ENCODE data around the gene ROBO2.

Gene ROBO2

DNA sequence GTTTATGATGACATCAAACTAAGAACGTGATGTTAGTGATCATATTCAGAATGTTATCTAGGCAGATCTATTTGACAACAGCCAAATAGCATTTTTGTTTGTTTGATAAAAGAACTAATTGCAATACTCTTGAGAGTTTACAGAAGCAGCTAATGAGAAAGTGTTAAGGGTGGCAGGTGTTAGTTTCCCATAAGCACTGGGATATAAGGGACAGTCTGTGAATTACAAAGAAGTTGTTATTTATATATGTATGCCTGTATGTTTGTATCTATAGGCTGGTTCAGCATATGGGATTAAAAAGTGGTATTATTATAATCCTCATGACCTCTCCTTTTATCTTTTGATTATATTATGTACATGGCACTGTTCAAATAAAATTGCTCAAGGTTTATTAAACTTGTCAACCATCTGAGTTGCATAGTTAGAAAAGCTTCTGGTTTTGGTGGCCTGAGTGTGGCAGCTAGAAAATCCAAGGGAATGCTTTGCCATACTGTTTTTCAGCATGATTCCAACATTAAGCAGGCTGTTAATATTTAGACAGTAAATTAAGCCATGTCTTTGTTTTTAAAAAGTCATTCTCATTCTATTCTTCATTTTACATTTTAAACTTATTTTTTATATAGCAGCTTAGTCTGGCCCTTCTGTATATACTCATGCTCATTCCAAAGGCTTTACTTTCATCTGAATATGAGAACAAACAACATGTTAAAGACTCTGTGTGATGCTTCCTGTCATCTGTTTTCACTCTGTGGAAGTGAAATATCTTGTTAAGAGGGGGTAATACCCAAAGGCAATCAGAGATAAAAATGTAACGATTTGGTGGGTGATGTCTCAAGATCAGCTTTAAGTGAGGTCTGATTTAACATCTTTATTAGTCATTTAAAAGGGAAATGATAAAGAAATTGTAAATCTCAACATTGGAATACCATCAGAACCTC is 13.1 kb downstream of the ROBO2 start:
- DNase-seq: no peak

DNA sequence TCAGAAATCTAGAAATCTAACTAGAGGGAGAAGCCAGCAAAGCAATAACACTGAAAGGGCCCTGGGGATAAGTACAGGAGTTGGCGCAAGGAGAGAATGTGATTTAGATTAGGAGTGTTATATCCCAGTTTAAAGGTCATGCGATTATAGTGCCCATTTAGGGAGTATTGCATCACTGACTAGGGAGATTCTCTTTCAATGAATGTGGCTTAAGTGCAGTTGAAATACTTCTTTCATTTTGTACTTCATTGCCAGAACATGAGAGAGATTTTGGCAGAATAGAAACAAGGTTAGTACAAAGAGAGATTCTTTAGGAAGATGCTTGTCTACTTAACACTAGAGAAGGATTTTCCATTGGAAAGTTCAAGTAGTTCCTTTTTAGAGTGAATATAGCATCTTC is 13.9 kb downstream of the ROBO2 start:
- DNase-seq: no peak

DNA sequence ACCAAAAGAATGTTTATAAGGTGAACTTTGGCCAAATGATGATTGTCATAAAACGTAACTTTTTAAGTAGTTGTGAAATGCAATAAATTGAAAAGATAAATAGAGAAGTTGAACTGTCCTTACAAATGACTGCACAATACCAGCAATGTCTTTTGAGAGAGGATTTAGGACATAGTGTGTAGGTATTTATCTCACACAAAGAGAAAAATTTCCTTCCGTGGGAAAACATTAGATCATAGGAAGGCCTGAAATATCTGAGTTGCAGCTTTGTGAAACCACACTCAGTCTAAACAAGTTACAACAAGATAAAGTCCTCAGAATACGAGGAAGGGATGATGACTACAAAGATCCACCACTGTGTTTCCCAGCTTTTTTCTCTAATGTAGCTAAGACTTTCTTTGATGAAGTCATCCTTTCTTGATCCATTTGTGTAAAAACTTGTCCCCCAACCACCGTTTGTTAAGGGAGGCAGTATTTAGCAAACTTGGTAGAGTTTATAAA is 16.0 kb downstream of the ROBO2 start:
- no peak for DNase-seq

DNA sequence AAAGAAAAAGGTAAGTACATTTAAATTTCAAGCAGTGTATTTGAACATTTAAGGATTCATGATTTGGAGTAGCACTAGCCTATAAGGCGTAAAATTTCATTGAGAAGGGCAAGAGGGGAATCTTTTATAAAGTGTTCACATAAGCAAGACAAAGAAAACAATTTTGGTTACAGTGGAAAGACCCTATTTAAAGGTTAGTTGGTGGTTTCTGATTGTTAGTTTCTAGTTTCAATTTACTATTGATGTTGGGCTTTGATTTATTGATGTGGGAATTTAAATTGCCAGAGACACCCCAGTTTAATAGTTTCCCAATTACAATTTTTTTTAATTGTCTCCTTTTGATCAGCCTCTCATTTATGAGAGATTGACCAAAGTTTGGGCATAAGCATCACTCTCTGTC is 19.5 kb downstream of the ROBO2 start:
- DNase-seq: no peak

DNA sequence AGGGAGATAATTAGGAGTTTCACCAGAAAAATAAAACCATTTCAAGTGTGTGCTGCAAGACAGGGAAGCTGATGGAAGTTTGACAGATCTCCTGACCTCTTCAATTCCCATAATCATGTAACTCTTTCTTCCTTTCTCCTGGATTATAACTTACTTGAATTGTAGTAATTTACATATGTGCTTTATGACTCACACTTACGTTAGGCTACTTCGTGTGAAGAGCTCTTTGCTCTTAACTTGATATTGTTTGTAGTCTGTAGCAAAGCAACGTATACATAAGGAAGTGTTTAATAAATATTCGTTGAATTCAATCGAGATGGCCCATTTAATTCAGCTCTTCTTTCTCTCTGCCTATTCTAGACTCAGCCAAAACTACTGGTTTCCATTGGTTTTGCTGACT is 23.5 kb downstream of the ROBO2 start:
- DNase-seq: no peak

DNA sequence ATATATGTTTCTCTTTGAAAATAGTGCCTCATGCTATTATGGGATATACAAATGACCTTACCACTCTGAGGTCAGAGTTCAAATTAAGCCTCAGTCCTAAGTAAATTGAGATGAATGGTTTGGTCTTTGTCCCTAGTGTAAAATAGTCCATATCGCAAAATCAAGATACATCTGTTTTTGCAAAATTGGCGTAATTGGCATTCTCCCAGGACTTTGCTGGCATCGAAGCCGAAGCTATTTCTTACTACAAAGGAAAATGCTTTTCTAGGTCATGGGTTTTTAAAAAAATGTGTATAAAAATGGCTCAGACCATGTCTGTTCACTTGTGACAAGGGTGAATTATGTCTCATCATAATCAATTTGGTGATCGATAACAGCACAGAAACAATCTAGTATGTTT is 25.9 kb downstream of the ROBO2 start:
- no peak for DNase-seq

DNA sequence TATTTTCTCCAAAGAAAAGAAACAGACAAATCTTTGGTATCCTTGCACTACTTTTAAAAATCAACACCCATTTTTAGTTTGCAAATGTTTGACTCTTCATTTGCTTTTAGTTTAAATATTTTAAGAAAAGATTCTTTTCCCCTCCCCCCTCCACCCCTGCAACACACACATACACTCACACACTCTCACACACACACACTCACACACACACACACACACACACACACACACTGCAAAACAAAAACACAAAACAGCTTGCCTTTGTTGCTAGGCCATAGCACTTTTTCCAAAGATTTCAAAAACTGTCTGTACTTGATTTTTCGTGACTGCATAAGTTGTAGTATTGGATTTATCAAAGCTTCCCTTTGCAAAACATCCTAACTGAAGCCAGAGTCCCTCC is 26.9 kb downstream of the ROBO2 start:
- no peak for DNase-seq

DNA sequence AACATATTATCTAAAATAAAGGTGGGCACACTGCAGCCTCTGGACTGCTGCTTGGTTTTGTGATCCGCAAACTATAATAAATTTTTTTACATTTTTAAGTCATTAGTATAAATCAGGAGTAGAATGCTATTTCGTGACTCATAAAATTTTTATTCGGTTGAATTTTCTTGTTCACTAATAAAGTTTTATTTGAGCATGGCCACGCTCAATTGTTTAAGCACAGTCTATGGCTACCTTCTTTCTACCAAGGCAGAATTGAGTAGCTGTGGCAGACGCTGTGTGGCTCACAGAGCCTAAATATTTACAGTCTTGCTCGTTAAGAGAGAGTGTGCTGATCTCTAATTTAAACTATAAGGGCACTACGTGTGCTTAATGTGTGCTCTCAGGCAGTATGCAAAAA is 28.9 kb downstream of the ROBO2 start:
- DNase-seq: no peak

DNA sequence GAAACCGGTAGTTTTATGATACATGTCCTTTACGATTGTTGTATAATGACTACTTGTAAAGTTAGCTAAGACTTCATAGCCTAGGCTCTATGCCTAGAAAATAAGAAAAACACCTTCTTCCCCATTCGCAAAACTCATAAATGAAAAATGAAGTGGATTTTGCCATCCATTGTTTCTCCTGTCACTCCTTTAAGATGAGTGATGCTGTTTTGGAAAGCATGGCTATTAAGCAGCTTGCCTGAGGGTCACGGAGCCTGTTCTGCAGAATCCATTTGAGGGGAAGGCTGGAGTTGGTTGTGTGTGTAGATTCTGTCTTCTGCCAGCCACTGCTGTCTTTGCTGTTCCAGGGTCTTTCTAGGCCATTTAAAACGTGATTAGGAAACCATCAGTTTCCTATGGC is 31.5 kb downstream of the ROBO2 start:
- DNase-seq: no peak

DNA sequence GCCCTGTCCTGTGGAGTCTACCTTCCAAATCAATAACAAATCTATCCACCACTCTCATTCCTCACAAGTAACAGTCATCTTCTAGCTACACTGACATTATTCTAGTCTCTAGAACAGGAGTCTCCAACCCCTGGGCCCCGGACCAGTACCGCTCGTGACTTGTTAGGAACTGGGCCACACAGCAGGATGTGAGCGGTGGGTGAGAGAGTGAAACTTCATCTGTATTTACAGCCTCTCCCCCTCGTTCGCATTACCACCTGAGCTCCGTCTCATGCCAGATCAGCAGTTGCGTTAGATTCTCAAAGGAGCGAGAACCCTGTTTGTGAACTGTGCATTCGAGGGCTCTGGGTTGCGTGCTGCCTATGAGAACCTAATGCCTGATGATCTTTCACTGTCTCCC is 31.9 kb downstream of the ROBO2 start:
- DNase-seq: no peak

DNA sequence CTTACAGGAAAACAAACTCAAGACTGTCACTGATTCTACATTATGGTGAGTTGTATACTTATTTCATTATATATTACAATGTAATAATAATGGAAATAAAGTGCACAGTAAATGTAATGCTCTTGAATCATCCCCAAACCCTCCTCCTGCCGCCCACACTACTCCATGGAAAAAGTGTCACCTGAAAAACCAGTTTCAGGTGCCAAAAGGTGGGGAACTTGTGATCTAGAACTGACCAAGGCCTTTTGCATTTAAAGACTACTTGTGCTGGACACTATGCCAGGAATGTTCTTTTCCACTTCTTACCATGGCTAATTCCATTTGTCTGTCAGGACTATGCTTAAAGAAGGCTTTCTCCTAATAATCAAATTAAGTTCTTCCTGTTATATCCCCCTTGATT is 32.3 kb downstream of the ROBO2 start:
- no peak for DNase-seq

DNA sequence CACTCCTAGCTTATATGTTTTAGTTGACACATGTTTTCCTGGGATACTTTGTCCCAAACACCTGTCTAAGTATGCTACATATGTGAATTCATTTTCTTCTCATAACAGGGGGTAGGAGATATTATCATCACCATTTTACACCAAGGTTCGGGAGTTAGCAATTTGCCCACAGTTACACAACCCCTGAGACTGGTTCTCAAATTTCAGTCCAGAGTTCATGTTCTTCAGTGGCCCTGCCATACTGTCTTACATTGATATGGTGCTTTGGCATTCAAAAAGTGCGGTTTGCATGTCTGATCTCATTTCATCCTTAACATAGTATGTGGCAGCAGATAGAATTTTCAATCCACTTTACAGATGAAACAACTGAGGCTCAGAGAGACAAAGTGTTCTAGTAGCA is 38.4 kb downstream of the ROBO2 start:
- no peak for DNase-seq

DNA sequence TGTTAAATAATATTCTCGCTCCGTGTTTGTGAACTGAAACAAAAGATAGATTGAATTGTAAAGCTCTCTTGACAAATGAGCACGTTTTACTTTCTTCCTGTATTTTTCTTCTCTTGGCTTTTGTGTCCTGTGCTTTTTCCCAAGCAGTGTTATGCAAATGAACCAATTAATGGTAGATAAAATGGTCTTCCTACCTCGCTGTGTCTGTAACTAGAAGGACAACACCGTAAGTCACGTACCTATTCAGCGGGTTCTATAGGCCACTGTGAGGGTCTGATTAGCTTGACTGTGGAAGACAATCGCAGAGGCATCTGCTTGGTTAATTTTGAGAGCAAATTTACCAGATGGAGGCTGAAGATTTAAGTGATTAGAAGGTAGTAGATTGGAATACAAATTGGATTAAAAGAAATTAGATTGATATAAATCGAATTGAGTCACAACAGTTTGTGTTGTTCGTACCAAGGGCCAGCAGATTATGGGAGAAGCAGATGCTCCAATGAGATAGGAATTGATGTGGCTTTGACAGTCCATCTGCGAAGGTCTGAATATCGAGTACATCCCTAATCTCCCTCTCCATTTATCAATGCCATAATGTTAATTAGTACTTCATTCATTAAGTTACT is 40.2 kb downstream of the ROBO2 start:
- no peak for DNase-seq

DNA sequence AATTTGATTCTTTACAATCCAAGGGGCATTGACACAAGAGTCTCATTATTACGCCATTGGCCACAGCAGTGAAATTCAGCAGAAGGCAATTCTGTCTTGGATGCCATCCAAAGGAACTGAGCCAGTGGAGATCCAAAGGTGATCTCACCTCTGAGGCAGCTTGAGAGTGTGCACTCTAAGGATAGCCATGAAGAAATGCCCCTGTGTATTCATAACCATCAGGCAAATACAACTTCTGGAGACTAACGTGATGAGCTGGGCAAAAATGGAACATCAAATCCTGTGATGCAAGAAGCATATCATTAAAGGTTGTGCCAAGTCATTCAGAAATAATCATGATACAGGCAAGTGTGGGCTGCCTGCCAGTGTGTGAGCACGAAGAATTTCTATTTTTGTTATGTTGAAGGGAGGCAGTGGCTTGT is 41.4 kb downstream of the ROBO2 start:
- DNase-seq: no peak

DNA sequence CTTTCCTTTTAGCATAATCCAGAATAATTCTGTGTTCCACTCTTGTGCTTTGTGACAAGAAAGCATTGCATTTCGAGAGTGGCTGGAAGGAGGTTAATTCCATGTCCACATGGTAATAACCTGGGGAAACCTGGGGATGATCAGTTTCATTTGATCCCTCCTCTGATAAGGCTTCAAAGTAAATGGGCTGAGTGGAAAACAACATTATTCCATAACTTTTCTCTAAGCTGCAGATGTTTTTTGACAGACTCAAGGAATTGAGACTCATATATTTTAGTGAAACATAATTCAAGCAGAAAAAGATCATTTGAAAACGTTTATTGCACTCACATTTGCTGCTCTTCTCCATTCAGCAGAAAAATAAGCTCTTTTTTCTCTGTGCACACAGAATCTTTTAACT is 44.6 kb downstream of the ROBO2 start:
- no peak for DNase-seq

DNA sequence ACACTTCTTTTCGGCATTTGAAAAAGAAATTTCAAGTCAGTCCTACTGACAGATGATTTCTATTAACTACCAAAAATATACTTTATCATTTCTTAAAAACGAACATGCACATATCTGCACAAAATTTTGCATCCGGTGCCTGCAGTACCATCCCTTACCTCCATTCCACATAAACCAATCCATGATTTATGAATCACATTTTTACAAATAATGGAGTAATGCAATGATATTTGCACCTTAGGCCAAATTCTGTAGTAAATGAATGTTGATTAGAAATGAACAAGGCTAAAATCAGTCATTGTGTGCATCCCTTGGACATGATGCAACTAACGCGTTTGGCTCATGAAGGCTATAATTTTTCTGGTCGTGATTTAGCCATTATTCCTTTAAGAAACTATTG is 46.5 kb downstream of the ROBO2 start:
- DNase-seq: no peak

DNA sequence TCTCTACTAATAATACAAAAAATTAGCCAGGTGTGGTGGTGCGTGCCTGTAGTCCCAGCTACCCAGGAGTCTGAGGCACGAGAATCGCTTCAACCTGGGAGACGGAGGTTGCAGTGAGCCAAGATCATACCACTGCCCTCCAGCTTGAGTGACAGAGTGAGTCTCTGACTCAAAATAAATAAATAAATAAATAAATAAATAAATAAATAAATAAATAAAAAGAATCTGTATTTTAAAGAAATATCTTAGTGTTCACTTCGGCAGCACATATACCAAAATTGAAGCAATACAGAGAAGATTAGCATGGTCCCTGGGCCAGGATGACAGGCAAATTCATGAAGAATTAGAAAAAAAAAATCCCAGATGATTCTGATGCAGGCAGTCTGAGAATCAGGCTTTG is 51.9 kb downstream of the ROBO2 start:
- no peak for DNase-seq

DNA sequence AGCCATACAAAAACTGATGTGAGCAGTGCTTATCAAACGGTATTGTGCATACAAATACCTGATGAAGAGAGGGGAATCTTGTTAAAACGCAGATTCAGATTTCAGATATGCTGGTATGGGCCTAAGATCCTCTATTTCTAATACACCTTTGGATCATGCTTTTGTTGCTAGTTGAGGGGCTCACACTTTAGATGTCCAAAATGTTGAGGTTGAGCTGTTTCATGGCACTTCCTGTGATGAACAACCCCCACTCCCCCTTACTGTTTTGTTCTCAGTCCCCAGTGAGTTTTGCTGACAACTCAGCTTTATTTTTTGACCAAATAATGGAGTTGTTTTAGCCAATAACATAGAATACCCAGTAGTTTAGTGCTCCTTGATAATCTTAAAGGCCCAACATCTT is 53.2 kb downstream of the ROBO2 start:
- no peak for DNase-seq

DNA sequence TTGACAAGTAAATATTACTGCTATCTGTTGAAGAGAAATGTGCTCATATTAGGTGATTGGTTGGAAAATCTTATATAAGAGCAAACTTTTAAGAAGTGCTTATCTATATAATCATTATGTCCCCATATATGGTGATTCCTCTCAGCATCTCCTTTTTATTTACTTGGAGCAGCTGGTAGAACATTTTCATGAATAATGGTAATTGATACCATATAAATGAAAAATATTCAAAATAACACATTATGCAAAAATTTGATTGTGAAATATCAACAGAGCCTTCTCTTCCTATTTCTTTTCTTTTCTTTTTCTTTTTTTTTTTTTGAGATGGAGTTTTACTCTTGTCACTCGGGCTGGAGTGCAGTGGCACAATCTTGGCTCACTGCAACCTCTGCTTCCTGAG is 56.2 kb downstream of the ROBO2 start:
- no peak for DNase-seq

DNA sequence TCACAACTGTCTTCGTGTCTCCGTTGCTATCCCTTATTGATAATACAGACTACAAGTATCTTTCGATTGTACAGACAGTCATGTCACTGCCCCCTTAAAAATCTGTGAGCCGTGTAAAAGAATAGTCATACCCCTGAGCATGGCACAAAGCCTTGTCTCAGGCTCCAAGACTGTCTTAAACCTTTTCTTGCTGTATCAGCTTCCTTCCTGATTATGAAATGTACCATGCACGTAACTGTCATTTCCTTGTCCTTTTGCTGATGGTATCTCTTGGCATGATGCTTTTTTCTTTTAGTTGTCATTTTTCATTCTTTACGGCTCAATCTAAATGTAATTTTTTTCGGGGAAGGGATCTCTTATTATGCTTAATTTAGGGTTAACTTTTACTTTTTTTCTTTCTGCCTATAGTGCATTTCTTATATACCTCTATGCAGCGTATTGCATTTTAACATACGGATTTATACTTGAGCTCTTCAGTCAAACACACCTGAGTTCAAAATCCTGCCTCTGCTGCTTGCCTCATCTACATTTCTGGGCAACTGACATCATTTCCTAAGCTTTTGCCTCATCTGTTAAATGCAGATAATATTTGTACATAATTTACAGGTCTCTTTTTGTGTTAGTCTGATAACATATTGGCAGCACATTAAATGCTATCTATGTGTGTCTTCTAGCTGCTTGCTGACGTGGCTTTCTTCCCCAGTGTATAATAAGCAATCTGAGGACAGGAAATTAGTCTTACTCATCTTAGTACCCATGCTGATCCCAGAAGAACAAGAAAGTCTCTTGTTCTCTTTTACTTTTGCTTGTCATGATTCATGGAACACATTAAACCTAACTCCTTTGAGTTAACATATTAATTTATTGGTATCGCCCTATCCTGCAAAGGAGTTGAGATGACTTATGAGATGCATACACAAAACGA is 57.3 kb downstream of the ROBO2 start:
- no peak for DNase-seq

DNA sequence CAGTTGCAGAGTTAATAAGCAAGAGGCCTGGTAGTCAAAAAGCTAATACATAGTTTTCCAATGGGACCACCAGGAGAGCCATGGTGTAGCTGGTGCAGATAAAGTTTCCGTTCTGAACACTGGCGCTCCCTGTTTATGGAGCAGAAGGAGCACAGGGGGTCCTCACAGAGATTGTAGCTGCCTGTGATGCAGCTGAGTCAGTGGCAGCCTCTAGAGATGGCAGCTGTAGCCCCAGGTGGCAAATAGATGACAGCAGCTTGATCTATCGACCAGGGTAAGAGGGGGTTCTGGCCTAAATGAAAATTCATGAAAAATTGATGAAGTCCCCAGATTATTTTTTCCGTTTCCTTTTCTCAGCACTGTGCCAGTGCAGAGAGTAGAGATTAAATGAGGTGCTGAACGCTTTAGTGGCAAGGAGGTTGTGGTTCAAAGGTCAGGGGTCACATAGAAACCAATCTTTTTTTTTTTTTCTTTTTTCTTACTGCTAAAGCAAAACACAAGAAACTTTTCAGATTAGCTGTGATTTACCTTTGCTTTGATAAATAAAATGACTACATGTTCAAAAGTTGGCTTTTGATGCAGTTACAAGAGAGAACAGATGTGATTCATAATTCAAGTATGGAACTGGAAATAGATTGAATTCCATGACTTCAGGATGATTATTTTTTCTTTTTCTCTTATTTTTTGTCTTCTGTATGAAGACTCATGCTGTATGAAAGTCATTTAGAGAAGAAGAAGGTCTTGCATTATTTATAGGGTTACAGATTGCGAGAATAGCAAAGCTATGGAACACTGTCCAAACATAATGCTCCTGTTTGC is 63.3 kb downstream of the ROBO2 start:
- DNase-seq: no peak

DNA sequence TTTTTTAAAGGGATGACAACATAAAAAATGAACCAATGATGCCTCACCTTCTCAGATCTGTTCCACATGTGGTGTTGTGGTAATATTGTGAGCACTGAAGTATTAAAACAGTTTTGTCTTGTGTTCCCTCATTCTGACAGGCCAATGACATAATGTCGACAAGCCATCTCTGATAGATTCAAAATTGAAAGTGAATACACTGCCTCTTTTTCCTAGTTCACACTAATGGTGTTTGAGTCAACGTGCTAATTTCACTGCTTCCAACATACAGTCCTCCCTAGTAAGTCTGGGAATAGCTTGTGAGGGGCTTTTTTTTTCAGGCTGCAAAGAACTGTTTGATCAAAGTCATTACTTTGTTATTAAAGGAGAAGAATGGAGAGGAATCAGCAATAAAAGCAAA is 82.8 kb downstream of the ROBO2 start:
- DNase-seq: no peak

Data from CD4-positive, alpha-beta T cell treated with Interleukin-10 for 1 hour (primary cell).